Naive thymus-derived CD4-positive, alpha-beta T cell (primary cell): ENCODE data around the gene SOS1. TPM values are rescaled to one million over a fixed set of nuclear protein-coding genes. Genes with fewer than 3 reads are reported as not detected.

ENCODE experiments used
- ATAC-seq: fragments of 150-1000 bp; cut with Tn5 transposase; 2 replicates; pipeline ENCODE4 v1.10.0; 2021; ENCODE audit warnings: mild to moderate bottlenecking, moderate library complexity
- CTCF ChIA-PET: fragments of 350-600 bp; sonication (Branson Sonifier 250); formaldehyde crosslinking; loops from one replicate; lab custom pipeline; 2021; ENCODE audit warnings: antibody characterized with exemption; lab: Charles Lee
- POLR2A ChIA-PET: fragments of 350-600 bp; sonication (Branson Sonifier 250); formaldehyde crosslinking; loops from one replicate; lab custom pipeline; 2021; ENCODE audit warnings: antibody characterized with exemption, inconsistent platforms; lab: Charles Lee
- DNase-seq, 9 donors: peaks; one replicate each; pipeline versions ENCODE4 v3.0.0 to v3.0.0-alpha.2; 2020 to 2022; ENCODE audit warnings: mixed read lengths in 1 of 9
- H3K27ac ChIP-seq: one replicate; pipeline ENCODE4 v1.7.0; 2013; ENCODE audit warnings: mild to moderate bottlenecking, low read depth, low read length, moderate library complexity
- H3K27me3 ChIP-seq, 2 donors: one replicate each; pipeline ENCODE4 v1.7.0; 2013; ENCODE audit warnings: low read length in 2 of 2, mild to moderate bottlenecking in 2 of 2, moderate library complexity in 2 of 2; ENCODE audit not compliant: control insufficient read depth in 2 of 2, insufficient read depth in 2 of 2
- H3K36me3 ChIP-seq, 3 experiments: 1 replicate in 2 of 3; 2 replicates in 1 of 3; pipeline ENCODE4 v1.7.0; 2013; ENCODE audit warnings: low read length in 3 of 3, mild to moderate bottlenecking in 3 of 3, moderate library complexity in 1 of 3; ENCODE audit not compliant: insufficient read depth in 3 of 3, control insufficient read depth in 2 of 3
- H3K4me1 ChIP-seq, 2 donors: one replicate each; pipeline ENCODE4 v1.7.0; 2013; ENCODE audit warnings: low read length in 2 of 2, mild to moderate bottlenecking in 2 of 2, moderate library complexity in 1 of 2; ENCODE audit not compliant: control insufficient read depth in 2 of 2, insufficient read depth in 2 of 2
- H3K4me3 ChIP-seq: 2 replicates; pipeline ENCODE4 v1.7.0; 2013; ENCODE audit warnings: mild to moderate bottlenecking, low read length
- H3K9me3 ChIP-seq, 3 experiments: 1 replicate in 2 of 3; 2 replicates in 1 of 3; pipeline ENCODE4 v1.7.0; 2013; ENCODE audit warnings: low read length in 3 of 3; ENCODE audit not compliant: control insufficient read depth in 2 of 3
- H3K27ac Mint-ChIP-seq, 9 donors: one replicate each; pipeline ENCODE4 v1.8.0; 2020 to 2022; ENCODE audit warnings: mixed read lengths in 9 of 9, mild to moderate bottlenecking in 8 of 9, moderate library complexity in 5 of 9, inconsistent platforms in 2 of 9
- H3K27me3 Mint-ChIP-seq, 5 donors: one replicate each; pipeline ENCODE4 v1.8.0; 2021 to 2022; ENCODE audit warnings: mixed read lengths in 5 of 5, mild to moderate bottlenecking in 1 of 5
- H3K36me3 Mint-ChIP-seq, 5 donors: one replicate each; pipeline ENCODE4 v1.8.0; 2020 to 2022; ENCODE audit warnings: mixed read lengths in 5 of 5, mild to moderate bottlenecking in 3 of 5, inconsistent platforms in 1 of 5
- H3K4me1 Mint-ChIP-seq, 7 donors: one replicate each; pipeline ENCODE4 v1.8.0; 2020 to 2022; ENCODE audit warnings: mixed read lengths in 7 of 7, mild to moderate bottlenecking in 3 of 7, inconsistent platforms in 1 of 7
- H3K4me3 Mint-ChIP-seq, 10 donors: one replicate each; pipeline ENCODE4 v1.8.0; 2020 to 2022; ENCODE audit warnings: mild to moderate bottlenecking in 10 of 10, mixed read lengths in 10 of 10, moderate library complexity in 6 of 10, inconsistent platforms in 2 of 10
- H3K9me3 Mint-ChIP-seq, 11 donors: one replicate each; pipeline ENCODE4 v1.8.0; 2020 to 2022; ENCODE audit warnings: mixed read lengths in 11 of 11, mild to moderate bottlenecking in 4 of 11, inconsistent platforms in 1 of 11, moderate library complexity in 1 of 11
- intact Hi-C, 2 donors: fragments of 100-400 bp; cut with micrococcal nuclease; formaldehyde crosslinking; loops; one replicate each; pipeline ENCODE4 v1.15.1; 2023
- polyA plus RNA-seq, 2 donors: library from polyadenylated mRNA; unstranded; fragments of 300-500 nt; fragmentation: Illumina TruSeq; gene quantifications; one replicate each; pipeline ENCODE4 v1.2.3, GENCODE V29; 2021
- total RNA-seq, 6 experiments: library from RNA in 5 of 6; stranded (reverse) in 5 of 6; gene quantifications; 1 replicate in 5 of 6; 2 replicates in 1 of 6; pipeline ENCODE4 v1.2.3 and lab custom pipeline; 2021 to 2026

SOS1 gene
- total and polyA plus RNA-seq, 7 experiments from 2014 or later = 6.3 to 323 (median 34.8) TPM

GRCh38 chr2:39008665-39009064, 112.2 kb downstream of the SOS1 start:
- intact Hi-C loops = loop anchor here in 1 of 2 donors (5.0 kb wide), 1 partner anchor 39 kb away; no protein-coding TSS in a partner anchor
- Histone ChIP-seq H3K27ac (no peak overlapping the region), H3K4me1 (no peaks in the 10 kb centered on the region), H3K36me3 (peaks cover 3 to 45% (median 17%) of the 10 kb centered on the region in 3 experiments), H3K9me3 (no peaks in the 10 kb centered on the region), H3K27me3 (no peaks in the 10 kb centered on the region), H3K4me3 (no peak overlapping the region)
- ChIA-PET CTCF (no interaction called here), POLR2A (no interaction called here)
- Mint-ChIP-seq H3K27ac (peak overlapping the region in 3 of 9 donors; percentile 9 to 62 (median 31)), H3K4me3 (no peak overlapping the region), H3K9me3 (peaks cover 0 to 4% (median 0%) of the 10 kb centered on the region in 11 donors), H3K36me3 (peaks cover 4 to 71% (median 51%) of the 10 kb centered on the region in 5 donors), H3K4me1 (peaks cover 0 to 26% (median 0%) of the 10 kb centered on the region in 7 donors), H3K27me3 (no peaks in the 10 kb centered on the region)
- ATAC-seq (no peak), DNase-seq (peak in 1 of 9 donors; percentile 32)

GRCh38 chr2:39007875-39008504, 112.9 kb downstream of the SOS1 start:
- H3K36me3 ChIP-seq = peaks cover 3 to 40% (median 14%) of the 10 kb centered on the region in 3 experiments
- intact Hi-C loops = loop anchor here in 1 of 2 donors (5.0 kb wide), 1 partner anchor 39 kb away; no protein-coding TSS in a partner anchor

GRCh38 chr2:39000552-39000951, 120.3 kb downstream of the SOS1 start:
- no peaks in the 10 kb centered on the region for H3K27me3 Mint-ChIP-seq
- H3K4me1 Mint-ChIP-seq = peaks cover 0 to 22% (median 0%) of the 10 kb centered on the region in 7 donors
- Histone ChIP-seq H3K27me3 (no peaks in the 10 kb centered on the region), H3K36me3 (peaks cover under 1 to 35% (median 20%) of the 10 kb centered on the region in 3 experiments), H3K9me3 (no peaks in the 10 kb centered on the region), H3K4me1 (no peaks in the 10 kb centered on the region), H3K27ac (no peak overlapping the region), H3K4me3 (no peak overlapping the region)
- ATAC-seq (no peak), DNase-seq (no peak)
- H3K27ac Mint-ChIP-seq = peak overlapping the region in 1 of 9 donors; percentile 62
- ChIA-PET POLR2A (no interaction called here), CTCF (no interaction called here)
- H3K36me3 Mint-ChIP-seq = peaks cover 15 to 62% (median 39%) of the 10 kb centered on the region in 5 donors
- H3K9me3 Mint-ChIP-seq = no peaks in the 10 kb centered on the region
- no peak overlapping the region for H3K4me3 Mint-ChIP-seq
- intact Hi-C loops = no loop called here

More at GRCh38 chr2:39007875-39008504, 112.9 kb downstream of the SOS1 start:
- Histone ChIP-seq H3K4me3 (no peak overlapping the region), H3K4me1 (no peaks in the 10 kb centered on the region), H3K27me3 (no peaks in the 10 kb centered on the region), H3K27ac (no peak overlapping the region), H3K9me3 (no peaks in the 10 kb centered on the region)
- no peak overlapping the region for H3K4me3 Mint-ChIP-seq
- ATAC-seq (no peak), DNase-seq (no peak)
- peak overlapping the region in 4 of 9 donors; percentile 9 to 62 (median 33) for H3K27ac Mint-ChIP-seq
- H3K36me3 Mint-ChIP-seq = peaks cover 4 to 70% (median 45%) of the 10 kb centered on the region in 5 donors
- CTCF ChIA-PET = no interaction called here
- no peaks in the 10 kb centered on the region for H3K27me3 Mint-ChIP-seq
- peaks cover 0 to 4% (median 0%) of the 10 kb centered on the region in 11 donors for H3K9me3 Mint-ChIP-seq
- peaks cover 0 to 26% (median 0%) of the 10 kb centered on the region in 7 donors for H3K4me1 Mint-ChIP-seq
- POLR2A ChIA-PET = no interaction called here

GRCh38 chr2:38997781-38998180, 123.1 kb downstream of the SOS1 start:
- peaks cover 0 to 38% (median 12%) of the 10 kb centered on the region in 3 experiments for H3K36me3 ChIP-seq
- H3K27ac ChIP-seq = no peak overlapping the region
- H3K4me1 ChIP-seq = no peaks in the 10 kb centered on the region
- H3K27me3 ChIP-seq = no peaks in the 10 kb centered on the region
- no peaks in the 10 kb centered on the region for H3K9me3 Mint-ChIP-seq
- no peaks in the 10 kb centered on the region for H3K27me3 Mint-ChIP-seq
- H3K9me3 ChIP-seq = no peaks in the 10 kb centered on the region
- ATAC-seq (peak; percentile 53), DNase-seq (no peak)
- ChIA-PET POLR2A (no interaction called here), CTCF (interaction anchor here (1.1 kb wide), 1 partner anchor 30 kb away, joined by 3 read pairs; no protein-coding TSS in a partner anchor)
- H3K4me3 Mint-ChIP-seq = no peak overlapping the region
- peaks cover 0 to 30% (median 0%) of the 10 kb centered on the region in 7 donors for H3K4me1 Mint-ChIP-seq
- intact Hi-C loops = no loop called here
- no peak overlapping the region for H3K4me3 ChIP-seq
- H3K27ac Mint-ChIP-seq = no peak overlapping the region
- H3K36me3 Mint-ChIP-seq = peaks cover 17 to 60% (median 42%) of the 10 kb centered on the region in 5 donors

GRCh38 chr2:38991899-38992298, 129.0 kb downstream of the SOS1 start:
- no peaks in the 10 kb centered on the region for H3K27me3 ChIP-seq
- Mint-ChIP-seq H3K27ac (peak overlapping the region in 2 of 9 donors; percentile 4 to 22), H3K4me1 (peaks cover 0 to 21% (median 3%) of the 10 kb centered on the region in 7 donors), H3K4me3 (no peak overlapping the region), H3K9me3 (no peaks in the 10 kb centered on the region), H3K27me3 (no peaks in the 10 kb centered on the region), H3K36me3 (peaks cover 7 to 39% (median 22%) of the 10 kb centered on the region in 5 donors)
- no peak overlapping the region for H3K27ac ChIP-seq
- ChIA-PET POLR2A (no interaction called here), CTCF (no interaction called here)
- peaks cover 0 to 17% (median 15%) of the 10 kb centered on the region in 3 experiments for H3K36me3 ChIP-seq
- no peaks in the 10 kb centered on the region for H3K9me3 ChIP-seq
- no peaks in the 10 kb centered on the region for H3K4me1 ChIP-seq
- no peak overlapping the region for H3K4me3 ChIP-seq
- DNase-seq = no peak
- ATAC-seq = no peak
- intact Hi-C loops = no loop called here

GRCh38 chr2:38988716-38989115, 132.1 kb downstream of the SOS1 start:
- Mint-ChIP-seq H3K27me3 (no peaks in the 10 kb centered on the region), H3K9me3 (no peaks in the 10 kb centered on the region), H3K36me3 (peaks cover 7 to 47% (median 21%) of the 10 kb centered on the region in 5 donors), H3K4me1 (peaks cover 0 to 13% (median 3%) of the 10 kb centered on the region in 7 donors), H3K27ac (no peak overlapping the region), H3K4me3 (no peak overlapping the region)
- Histone ChIP-seq H3K27me3 (no peaks in the 10 kb centered on the region), H3K27ac (no peak overlapping the region), H3K4me3 (no peak overlapping the region), H3K9me3 (no peaks in the 10 kb centered on the region), H3K4me1 (no peaks in the 10 kb centered on the region), H3K36me3 (peaks cover 0 to 13% (median 10%) of the 10 kb centered on the region in 3 experiments)
- DNase-seq (no peak), ATAC-seq (no peak)
- intact Hi-C loops = no loop called here
- CTCF ChIA-PET = no interaction called here
- POLR2A ChIA-PET = no interaction called here
